ENCODE data around the gene DIS3. TPM values are rescaled to one million over a fixed set of nuclear protein-coding genes. Genes with fewer than 3 reads are reported as not detected.

DIS3 gene
- total and polyA plus RNA-seq, 9 of the 15 experiments (the other 6 are each of a cell fraction or from before 2014, with no cell fraction given): 6.0 to 48.9 (median 34.2) TPM

DNA sequence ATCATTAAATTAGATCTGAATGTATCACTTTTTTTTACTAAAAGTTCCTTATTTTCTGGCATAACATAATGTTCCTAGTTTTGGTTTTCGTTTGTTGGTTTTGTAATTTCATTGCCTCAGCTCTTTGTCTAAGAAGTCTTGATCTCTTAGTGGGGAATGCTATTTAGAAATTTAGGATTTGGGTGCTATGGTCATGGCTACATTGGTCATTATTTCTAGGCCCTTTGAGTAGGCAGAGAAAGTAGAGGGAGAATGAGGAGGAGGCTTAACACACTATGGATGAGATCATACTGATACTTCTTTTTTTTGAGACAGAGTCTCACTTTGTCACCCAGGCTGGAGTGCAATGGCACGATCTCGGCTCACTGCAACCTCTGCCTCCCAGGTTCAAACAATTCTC lies 42.0 kb upstream of the DIS3 start:
- H3K9me1 ChIP-seq (ENCODE audit: control insufficient read depth, insufficient read depth, low read length): peaks cover 3% of the 10 kb centered on the region
- no peaks in the 10 kb centered on the region for H3K9me3 ChIP-seq (replicated peaks; ENCODE audit: control insufficient read depth, insufficient read depth, low read depth, low read length)
- intact Hi-C loops (cut with micrococcal nuclease) (no loop called here), in situ Hi-C loops (cut with MboI) (loop anchor here (25.0 kb wide), 2 partner anchors 589 to 889 kb away; no protein-coding TSS in a partner anchor)
- POLR2A ChIA-PET: no interaction called here
- ATAC-seq (no peak), DNase-seq (ENCODE audit: extremely low read depth in 1 of 4, low spot score in 3 of 4) (no peak), FAIRE-seq (no peak)
- H3K27me3 ChIP-seq (ENCODE audit: control insufficient read depth in 2 of 2, insufficient read depth in 2 of 2, low read length in 2 of 2): no peaks in the 10 kb centered on the region
- H3K4me1 ChIP-seq (replicated peaks in 1 of 2; ENCODE audit: control insufficient read depth in 2 of 2, insufficient read depth in 2 of 2, low read length in 2 of 2): no peaks in the 10 kb centered on the region
- H3K9ac ChIP-seq (ENCODE audit: insufficient read depth in 1 of 2, low read depth in 2 of 2, low read length in 2 of 2): no peak overlapping the region
- no peak overlapping the region for H3K4me3 ChIP-seq
- H3K79me2 ChIP-seq (ENCODE audit: control insufficient read depth, insufficient read depth, low read length): no peaks in the 10 kb centered on the region
- no peak overlapping the region for H2AFZ ChIP-seq (ENCODE audit: low read depth, low read length)
- no TSS peak for BruUV-seq (replicated peaks)
- H3K4me2 ChIP-seq (ENCODE audit: insufficient read depth, low read length): no peak overlapping the region
- no peak overlapping the region for H3K27ac ChIP-seq (ENCODE audit: extremely low read depth, low read depth, low read length)
- no peaks in the 10 kb centered on the region for H4K20me1 ChIP-seq (replicated peaks; ENCODE audit: control insufficient read depth, insufficient read depth, low read length)
- peaks cover 44% of the 10 kb centered on the region; the same call in 2 of the 3 replicates for H3K36me3 ChIP-seq (ENCODE audit: control insufficient read depth, insufficient read depth, low read length)
- 100% methylated on average over 1 of the region's 3 CpGs for WGBS (ENCODE audit: insufficient coverage, low coverage, missing lambda C conversion rate)
- CTCF ChIA-PET (ENCODE audit: low intra/inter-chr PET ratio): no interaction called here
- no peak for TF ChIP-seq ZNF445 (CRISPR knock-in tag; IDR thresholded peaks at IDR 0.05; ENCODE audit: low read depth)
- no peak for TF ChIP-seq CREB5 (CRISPR knock-in tag; IDR thresholded peaks at IDR 0.05)
- no peak for TF ChIP-seq POLR3A (IDR thresholded peaks at IDR 0.05; ENCODE audit: borderline replicate concordance, extremely low read depth, insufficient read depth, insufficient read length)
- TF ChIP-seq SLC30A9 (CRISPR knock-in tag; IDR thresholded peaks at IDR 0.05): no peak
- no peak for TF ChIP-seq PPARD (CRISPR knock-in tag; IDR thresholded peaks at IDR 0.05)
- no peak for TF ChIP-seq POLR2H (tag; IDR thresholded peaks at IDR 0.05; ENCODE audit: low read depth)
- TF ChIP-seq, protein P1, sequence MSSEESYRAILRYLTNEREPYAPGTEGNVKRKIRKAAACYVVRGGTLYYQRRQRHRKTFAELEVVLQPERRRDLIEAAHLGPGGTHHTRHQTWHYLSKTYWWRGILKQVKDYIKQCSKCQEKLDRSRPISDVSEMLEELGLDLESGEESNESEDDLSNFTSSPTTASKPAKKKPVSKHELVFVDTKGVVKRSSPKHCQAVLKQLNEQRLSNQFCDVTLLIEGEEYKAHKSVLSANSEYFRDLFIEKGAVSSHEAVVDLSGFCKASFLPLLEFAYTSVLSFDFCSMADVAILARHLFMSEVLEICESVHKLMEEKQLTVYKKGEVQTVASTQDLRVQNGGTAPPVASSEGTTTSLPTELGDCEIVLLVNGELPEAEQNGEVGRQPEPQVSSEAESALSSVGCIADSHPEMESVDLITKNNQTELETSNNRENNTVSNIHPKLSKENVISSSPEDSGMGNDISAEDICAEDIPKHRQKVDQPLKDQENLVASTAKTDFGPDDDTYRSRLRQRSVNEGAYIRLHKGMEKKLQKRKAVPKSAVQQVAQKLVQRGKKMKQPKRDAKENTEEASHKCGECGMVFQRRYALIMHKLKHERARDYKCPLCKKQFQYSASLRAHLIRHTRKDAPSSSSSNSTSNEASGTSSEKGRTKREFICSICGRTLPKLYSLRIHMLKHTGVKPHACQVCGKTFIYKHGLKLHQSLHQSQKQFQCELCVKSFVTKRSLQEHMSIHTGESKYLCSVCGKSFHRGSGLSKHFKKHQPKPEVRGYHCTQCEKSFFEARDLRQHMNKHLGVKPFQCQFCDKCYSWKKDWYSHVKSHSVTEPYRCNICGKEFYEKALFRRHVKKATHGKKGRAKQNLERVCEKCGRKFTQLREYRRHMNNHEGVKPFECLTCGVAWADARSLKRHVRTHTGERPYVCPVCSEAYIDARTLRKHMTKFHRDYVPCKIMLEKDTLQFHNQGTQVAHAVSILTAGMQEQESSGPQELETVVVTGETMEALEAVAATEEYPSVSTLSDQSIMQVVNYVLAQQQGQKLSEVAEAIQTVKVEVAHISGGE (CRISPR knock-in tag; IDR thresholded peaks at IDR 0.05): no peak
- TF ChIP-seq ASH1L (IDR thresholded peaks at IDR 0.05; ENCODE audit: borderline replicate concordance, low read depth, partially characterized antibody): no peak
- no peak for TF ChIP-seq ZBTB26 (CRISPR knock-in tag; IDR thresholded peaks at IDR 0.05)
